SJSA1 (cell line): ENCODE measurements around the gene CASP3. TPM values are rescaled to one million over a fixed set of nuclear protein-coding genes. Genes with fewer than 3 reads are reported as not detected.

Experiments used
- DNase-seq, 2 experiments: peaks; one replicate each; pipeline ENCODE4 v3.0.0-alpha.2; 2015 to 2020; ENCODE audit warnings: low spot score in 2 of 2, low read depth in 1 of 2
- H3K27ac ChIP-seq: fragments of 250-450 bp; sonication (Bioruptor Pico); 2 replicates; pipeline ENCODE4 v1.5.1; 2020; ENCODE audit warnings: mild to moderate bottlenecking, moderate library complexity
- H3K27me3 ChIP-seq: fragments of 250-450 bp; sonication (Bioruptor Pico); replicated peaks from 2 replicates; pipeline ENCODE4 v1.5.1; 2020; ENCODE audit warnings: mild to moderate bottlenecking, moderate library complexity
- H3K36me3 ChIP-seq: fragments of 250-450 bp; sonication (Bioruptor Pico); 2 replicates; pipeline ENCODE4 v1.5.1; 2020; ENCODE audit warnings: mild to moderate bottlenecking
- H3K4me1 ChIP-seq: fragments of 250-450 bp; sonication (Bioruptor Pico); replicated peaks from 2 replicates; pipeline ENCODE4 v1.6.1; 2021; ENCODE audit warnings: mild to moderate bottlenecking
- H3K4me3 ChIP-seq: fragments of 250-450 bp; sonication (Bioruptor Pico); 2 replicates; pipeline ENCODE4 v1.5.1; 2020; ENCODE audit warnings: mild to moderate bottlenecking
- H3K9me3 ChIP-seq: fragments of 250-450 bp; sonication (Bioruptor Pico); replicated peaks from 2 replicates; pipeline ENCODE4 v1.5.1; 2020; ENCODE audit warnings: mild to moderate bottlenecking
- total RNA-seq: library from RNA; depleted of rRNA; stranded (reverse); fragments of >200 nt; shearing (Covaris generic); gene quantifications from 2 replicates; pipeline ENCODE4 v1.2.3, GENCODE V29; 2014; rRNA removed

The CASP3 gene
- total RNA-seq, 1 experiment from 2014 or later = 58.6 TPM

DNA sequence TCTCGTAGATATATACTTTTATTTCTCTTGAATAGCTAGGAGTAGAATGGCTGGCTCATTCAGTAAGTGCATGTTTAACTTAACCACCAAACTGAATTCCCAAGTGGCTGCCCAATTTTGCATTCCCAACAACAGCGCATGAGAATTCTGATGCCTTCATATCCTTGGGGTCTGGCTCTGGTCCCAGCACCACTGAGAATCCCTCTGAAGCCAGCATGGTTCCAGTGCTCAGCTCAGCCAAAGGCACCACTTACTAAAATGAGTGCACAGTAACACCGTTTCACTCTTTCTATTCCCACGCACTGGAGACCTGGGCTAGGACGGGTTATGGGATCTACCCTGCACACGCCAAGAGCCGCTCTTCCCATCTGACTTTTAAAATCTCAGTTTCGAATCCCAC lies 60.4 kb downstream of the CASP3 start:
- Histone ChIP-seq H3K36me3 (no peaks in the 10 kb centered on the region), H3K4me1 (no peaks in the 10 kb centered on the region), H3K9me3 (no peaks in the 10 kb centered on the region), H3K27me3 (no peaks in the 10 kb centered on the region), H3K4me3 (no peak overlapping the region), H3K27ac (no peak overlapping the region)
- no peak for DNase-seq

DNA sequence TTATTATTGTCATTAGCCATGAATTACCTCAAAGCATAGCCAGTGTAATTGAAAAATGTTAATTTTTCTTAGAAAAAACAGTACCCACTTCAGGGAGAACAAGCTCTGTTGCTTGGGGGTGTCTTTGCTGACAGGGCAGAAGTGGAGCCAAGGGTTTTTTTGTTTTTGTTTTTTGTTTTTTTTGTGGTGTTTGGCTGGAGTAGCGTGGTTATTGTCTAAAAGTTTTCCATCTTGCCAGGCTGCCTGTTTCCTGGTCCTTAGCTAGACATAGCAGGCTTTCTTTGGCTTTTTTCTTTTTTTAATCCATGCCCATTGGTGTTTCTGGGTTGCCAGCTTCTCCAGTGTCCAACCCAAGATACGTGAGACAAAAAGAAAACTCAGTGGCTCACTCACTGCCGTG lies 61.5 kb downstream of the CASP3 start:
- no peaks in the 10 kb centered on the region for H3K9me3 ChIP-seq
- DNase-seq = no peak
- H3K4me3 ChIP-seq = no peak overlapping the region
- no peak overlapping the region for H3K27ac ChIP-seq
- no peaks in the 10 kb centered on the region for H3K36me3 ChIP-seq
- no peaks in the 10 kb centered on the region for H3K27me3 ChIP-seq
- H3K4me1 ChIP-seq = no peaks in the 10 kb centered on the region

- H3K4me3 ChIP-seq = no peak overlapping the region
- no peak for DNase-seq
- no peaks in the 10 kb centered on the region for H3K27me3 ChIP-seq
- no peaks in the 10 kb centered on the region for H3K36me3 ChIP-seq
- no peaks in the 10 kb centered on the region for H3K4me1 ChIP-seq
- no peaks in the 10 kb centered on the region for H3K9me3 ChIP-seq
- H3K27ac ChIP-seq = no peak overlapping the region
These were observed 62.0 kb downstream of the CASP3 start for GRCh38 chr4:184587221-184587620.

- Histone ChIP-seq H3K27me3 (no peaks in the 10 kb centered on the region), H3K27ac (no peak overlapping the region), H3K9me3 (no peaks in the 10 kb centered on the region), H3K36me3 (no peaks in the 10 kb centered on the region), H3K4me3 (no peak overlapping the region), H3K4me1 (no peaks in the 10 kb centered on the region)
- no peak for DNase-seq
These were observed 65.3 kb downstream of the CASP3 start for GRCh38 chr4:184583738-184584502.

Other genes starting within 250 kb of the CASP3 start
- gene IRF2, start 174.9 kb downstream of the CASP3 start, total RNA-seq = 15.9 and 20.8 TPM in 2 replicates
- 23.3 and 27.4 TPM in 2 replicates for gene PRIMPOL, start 291 bp upstream of the CASP3 start, total RNA-seq
- gene CENPU, start 84.6 kb upstream of the CASP3 start, total RNA-seq = 106 and 111 TPM in 2 replicates
- gene ACSL1, start 176.5 kb upstream of the CASP3 start, total RNA-seq = 16.4 and 33.7 TPM in 2 replicates